Measurements from ENCODE around the gene NSD1.
A peak's percentile ranks its signal among the peaks of the same experiment; 100 is the strongest.
"Not testable (repeated sequence)": the region's sequence is repeated elsewhere in the genome, so short reads cannot be mapped to it uniquely, and the experiment has no call there.

The NSD1 gene

DNA sequence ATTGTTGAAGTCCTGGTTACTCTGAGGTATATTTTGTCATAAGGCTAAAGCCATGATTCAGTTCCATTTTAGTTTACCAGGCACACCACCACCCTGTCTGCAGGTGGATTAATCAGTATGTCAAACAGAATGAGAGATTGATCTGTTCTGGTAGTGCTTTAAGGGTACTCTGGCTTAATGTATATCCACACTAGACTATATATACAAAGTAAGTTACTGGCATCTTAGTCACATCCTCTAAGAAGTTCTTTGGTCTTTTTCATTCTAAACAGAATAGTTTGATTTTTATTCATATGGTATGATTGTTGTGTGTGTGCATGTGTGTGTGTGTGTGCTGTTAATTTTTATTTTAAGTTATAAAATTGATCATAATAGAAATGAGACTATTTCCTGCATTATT, 108.2 kb downstream of the NSD1 start:
- DNase-seq = no peak

- no peak for DNase-seq
Measured at GRCh38 chr5:177242304-177242703, 108.7 kb downstream of the NSD1 start.

DNA sequence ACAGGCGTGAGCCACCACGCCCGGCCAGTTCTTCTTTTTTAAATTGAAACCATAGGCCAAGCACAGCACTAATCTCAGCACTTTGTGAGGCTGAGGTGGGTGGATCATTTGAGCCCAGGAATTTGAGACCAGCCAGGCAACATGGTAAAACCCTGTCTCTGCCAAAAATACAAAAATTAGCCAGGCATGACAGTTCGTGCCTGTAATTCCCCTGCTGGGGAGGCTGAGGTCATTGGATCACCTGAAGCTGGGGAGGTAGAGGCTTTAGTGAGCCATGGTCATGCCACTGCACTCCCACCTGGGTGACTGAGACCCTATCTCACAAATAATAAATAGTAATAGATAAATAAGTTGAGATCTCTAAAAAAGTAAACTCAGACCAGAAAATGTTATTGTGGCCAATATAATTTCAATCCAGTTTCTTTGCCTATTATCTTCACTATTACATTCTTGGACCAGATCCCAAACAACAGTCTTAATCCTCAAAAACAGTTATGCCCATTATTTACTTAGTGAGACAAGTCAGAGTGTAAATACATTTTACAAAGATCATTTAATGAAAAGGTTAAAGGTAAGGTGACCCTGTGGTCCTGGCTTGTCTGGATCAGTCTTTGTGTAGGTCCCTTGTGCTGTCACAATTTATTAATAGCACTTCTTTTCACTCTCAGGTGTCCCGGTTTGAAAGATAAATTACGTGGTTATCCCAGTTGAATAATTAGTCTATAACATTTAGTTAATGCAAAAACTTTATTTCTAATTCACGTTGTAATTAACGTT, 116.4 kb downstream of the NSD1 start:
- DNase-seq = no peak

DNA sequence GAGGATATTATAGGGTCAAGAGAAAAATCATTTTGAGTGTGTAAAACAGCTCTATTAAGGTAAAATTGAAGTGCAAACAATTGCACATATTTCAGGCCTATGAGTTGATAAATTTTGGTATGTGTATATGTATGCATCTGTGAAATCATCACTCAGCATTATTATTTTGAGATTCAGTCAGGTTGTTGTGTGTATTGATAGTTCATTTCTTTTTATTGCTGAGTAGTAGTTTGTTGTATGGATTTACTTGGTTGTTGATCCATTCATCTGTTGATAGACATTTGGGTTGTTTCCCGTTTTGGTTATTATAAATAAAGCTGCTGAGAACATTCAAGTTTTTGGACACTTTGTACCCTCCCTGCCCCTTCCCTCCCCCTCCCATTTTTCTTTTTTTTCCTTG, 119.7 kb downstream of the NSD1 start:
- no peak for DNase-seq

DNA sequence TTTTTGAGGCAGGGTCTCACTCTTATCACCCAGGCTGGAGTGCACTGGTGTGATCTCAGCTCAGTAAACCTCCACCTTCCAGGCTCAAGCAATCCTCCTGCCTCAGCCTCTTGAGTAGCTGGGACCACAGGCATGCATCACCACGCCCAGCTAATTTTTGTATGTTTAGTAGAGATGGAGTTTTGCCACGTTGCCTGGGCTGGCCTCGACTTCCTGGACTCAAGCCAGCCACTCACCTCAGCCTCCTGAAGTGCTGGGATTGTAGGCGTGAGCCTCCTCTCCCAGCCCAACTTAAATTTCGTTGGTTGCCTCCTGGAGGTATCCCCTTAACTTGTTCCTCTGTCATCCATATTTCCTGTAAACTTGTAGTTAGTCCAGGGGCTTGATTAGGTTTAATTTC, 122.7 kb downstream of the NSD1 start:
- peak; percentile 26 for DNase-seq

- not testable (repeated sequence) for DNase-seq
Measured at GRCh38 chr5:177258711-177259110, 125.1 kb downstream of the NSD1 start.

GRCh38 chr5:177260961-177261360, 127.4 kb downstream of the NSD1 start:
- no peak for DNase-seq

GRCh38 chr5:177261510-177261909, 127.9 kb downstream of the NSD1 start:
- DNase-seq = no peak

DNA sequence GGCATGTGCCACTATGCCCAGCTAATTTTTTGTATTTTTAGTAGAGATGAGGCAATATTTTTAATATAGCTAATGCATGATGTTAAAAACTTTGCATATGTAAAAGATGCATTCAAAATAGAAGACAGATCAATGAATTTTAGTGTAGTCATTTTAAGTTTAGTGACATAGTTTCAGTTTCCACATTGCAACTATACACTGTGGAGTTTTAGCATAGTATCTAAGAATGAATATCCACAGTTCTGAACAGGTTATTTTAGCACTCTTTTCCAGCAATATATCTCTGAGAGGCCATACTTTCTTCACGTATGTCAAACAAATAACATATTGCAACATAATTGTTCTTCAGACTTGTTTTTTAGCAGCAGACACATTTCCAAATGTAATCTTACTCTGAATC, 130.6 kb downstream of the NSD1 start:
- no peak for DNase-seq

- no peak for DNase-seq
Measured at GRCh38 chr5:177265395-177265794, 131.8 kb downstream of the NSD1 start.

DNA sequence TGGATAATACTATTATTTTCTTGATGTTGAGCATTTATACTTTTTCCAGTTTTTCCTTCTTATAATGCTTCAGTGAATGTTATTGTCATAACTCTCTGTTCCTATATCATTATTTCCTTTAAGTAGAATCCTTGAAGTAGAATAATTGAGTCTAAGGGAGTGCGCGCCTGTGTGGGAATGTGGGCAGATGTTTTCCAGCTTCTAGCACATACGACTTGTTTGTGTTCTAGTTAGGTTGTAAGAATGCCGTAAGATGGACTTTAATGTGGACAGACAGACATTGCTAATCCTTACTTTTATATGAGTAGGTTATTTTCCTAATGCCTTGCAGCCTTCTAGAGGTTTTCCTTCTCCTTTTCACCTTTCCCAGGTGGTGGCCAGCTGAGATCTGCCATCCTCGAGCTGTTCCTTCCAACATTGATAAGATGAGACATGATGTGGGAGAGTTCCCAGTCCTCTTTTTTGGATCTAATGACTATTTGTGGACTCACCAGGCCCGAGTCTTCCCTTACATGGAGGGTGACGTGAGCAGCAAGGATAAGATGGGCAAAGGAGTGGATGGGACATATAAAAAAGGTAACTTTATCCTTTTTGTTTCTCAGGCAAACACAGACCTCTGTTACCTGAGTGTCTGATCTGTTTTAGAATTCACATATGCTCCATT, 135.8 kb downstream of the NSD1 start:
- no peak for DNase-seq

DNA sequence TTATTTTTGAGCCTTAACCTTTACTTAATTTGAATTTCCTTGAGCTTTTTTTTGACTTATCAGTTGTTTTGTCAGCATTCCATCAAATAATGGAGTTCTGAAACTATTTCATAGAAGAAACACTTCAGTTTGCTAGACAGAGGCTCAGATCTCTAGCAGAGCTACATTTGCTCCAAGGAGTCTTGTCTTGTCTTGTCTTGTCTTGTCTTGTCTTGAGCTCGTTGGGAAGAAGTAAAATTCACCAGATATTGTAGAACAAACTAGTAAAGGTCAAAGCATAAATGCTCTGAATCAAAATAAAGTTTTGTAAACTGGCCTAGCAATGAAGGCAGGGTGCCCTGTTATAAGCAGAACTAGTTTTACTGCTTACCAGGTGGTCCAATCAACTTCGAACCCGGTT, 136.4 kb downstream of the NSD1 start:
- DNase-seq = no peak

DNA sequence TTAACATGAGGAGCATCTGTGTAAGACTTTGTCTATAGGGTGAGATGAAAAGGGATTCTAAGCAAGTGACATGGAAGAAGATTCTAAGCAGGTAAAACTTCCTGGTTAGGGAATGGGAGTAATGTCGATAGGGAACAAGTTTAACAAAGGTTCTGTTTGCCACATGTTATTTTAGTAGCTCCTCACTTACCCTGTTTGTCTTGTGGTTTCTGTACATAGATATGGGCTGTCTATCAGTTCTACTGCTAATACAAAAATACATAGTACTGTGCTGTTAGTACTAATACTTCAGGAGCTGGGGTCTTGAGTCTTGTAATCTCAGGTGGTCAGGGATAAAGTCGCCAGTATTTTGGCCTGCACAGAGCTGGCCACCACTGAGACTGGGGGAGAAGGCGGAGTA, 137.1 kb downstream of the NSD1 start:
- DNase-seq = no peak

GRCh38 chr5:177271113-177271512, 137.5 kb downstream of the NSD1 start:
- no peak for DNase-seq

GRCh38 chr5:177275883-177276282, 142.3 kb downstream of the NSD1 start:
- no peak for DNase-seq

- no peak for DNase-seq
Measured at GRCh38 chr5:177276886-177277285, 143.3 kb downstream of the NSD1 start.

GRCh38 chr5:177288191-177288590, 154.6 kb downstream of the NSD1 start:
- no peak for DNase-seq

DNA sequence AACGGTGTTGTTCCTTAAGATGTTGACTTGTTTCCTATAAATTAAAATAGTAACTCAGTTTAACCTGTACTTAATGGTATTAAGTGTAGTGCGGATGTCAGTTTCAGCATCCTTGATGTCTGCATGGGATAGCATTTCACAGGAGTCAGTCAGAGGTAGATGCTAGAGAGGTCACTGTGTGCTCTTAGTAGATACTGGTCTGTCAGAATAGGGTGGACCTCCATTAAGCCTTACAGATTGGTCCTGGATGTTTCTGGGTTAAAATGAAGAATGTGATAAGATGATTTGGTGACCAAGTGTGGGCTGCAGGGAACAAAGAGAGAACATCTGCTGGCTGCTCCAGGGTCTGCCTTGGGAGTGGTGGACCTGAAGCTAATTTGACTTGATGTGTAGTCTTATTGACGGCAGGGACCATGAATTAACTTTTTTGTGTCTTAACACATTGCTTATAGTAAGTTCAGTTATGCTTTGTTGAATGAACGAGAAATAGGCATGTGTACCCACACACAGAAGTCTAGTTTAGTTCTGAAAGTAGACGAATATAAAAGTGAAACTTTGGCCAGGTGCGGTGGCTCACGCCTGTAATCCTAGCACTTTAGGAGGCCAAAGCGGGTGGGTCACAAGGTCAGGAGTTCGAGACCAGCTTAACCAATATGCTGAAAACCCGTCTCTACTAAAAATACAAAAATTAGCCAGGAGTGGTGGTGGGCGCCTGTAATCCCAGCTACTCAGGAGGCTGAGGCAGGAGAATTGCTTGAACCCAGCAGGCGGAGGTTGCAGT, 157.4 kb downstream of the NSD1 start:
- DNase-seq = no peak

- no peak for DNase-seq
Measured at GRCh38 chr5:177291735-177292134, 158.2 kb downstream of the NSD1 start.

DNA sequence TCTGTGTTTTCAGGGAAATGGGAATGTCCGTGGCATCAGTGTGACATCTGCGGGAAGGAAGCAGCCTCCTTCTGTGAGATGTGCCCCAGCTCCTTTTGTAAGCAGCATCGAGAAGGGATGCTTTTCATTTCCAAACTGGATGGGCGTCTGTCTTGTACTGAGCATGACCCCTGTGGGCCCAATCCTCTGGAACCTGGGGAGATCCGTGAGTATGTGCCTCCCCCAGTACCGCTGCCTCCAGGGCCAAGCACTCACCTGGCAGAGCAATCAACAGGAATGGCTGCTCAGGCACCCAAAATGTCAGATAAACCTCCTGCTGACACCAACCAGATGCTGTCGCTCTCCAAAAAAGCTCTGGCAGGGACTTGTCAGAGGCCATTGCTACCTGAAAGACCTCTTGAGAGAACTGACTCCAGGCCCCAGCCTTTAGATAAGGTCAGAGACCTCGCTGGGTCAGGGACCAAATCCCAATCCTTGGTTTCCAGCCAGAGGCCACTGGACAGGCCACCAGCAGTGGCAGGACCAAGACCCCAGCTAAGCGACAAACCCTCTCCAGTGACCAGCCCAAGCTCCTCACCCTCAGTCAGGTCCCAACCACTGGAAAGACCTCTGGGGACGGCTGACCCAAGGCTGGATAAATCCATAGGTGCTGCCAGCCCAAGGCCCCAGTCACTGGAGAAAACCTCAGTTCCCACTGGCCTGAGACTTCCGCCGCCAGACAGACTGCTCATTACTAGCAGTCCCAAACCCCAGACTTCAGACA, 160.4 kb downstream of the NSD1 start:
- DNase-seq = no peak

DNA sequence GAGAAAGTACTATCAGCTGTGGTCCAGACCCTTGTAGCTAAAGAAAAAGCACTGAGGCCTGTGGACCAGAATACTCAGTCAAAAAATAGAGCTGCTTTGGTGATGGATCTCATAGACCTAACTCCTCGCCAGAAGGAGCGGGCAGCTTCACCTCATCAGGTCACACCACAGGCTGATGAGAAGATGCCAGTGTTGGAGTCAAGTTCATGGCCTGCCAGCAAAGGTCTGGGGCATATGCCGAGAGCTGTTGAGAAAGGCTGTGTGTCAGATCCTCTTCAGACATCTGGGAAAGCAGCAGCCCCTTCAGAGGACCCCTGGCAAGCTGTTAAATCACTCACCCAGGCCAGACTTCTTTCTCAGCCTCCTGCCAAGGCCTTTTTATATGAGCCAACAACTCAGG, 161.1 kb downstream of the NSD1 start:
- no peak for DNase-seq

- DNase-seq = no peak
Measured at GRCh38 chr5:177295924-177296323, 162.4 kb downstream of the NSD1 start.

DNA sequence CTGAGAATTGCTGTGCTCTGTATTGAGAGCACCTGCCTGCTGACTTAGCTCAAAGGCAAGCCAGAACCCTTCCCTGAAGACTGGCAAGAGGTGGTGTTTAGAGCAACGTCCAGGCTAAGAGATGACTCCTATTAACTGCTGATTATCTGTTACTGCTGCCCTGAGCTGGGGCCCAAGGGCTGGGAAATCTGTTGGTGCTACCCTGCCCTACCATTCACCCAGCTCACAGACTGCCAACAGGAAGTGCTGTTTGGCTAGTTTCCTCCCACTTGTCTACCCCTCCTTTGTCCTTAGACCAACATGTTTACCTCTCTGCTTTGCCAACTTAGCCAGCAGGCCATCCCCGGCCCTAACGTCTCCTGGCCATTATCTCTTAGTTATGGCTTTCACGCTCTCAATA, 163.0 kb downstream of the NSD1 start:
- no peak for DNase-seq
